OCI-LY3 (cell line): ENCODE results near the gene EFNA1.
A peak's percentile ranks its signal among the peaks of the same experiment; 100 is the strongest.

ENCODE experiments used
- H2AFZ ChIP-seq: fragments of 200-600, 300-600 bp; shearing (Covaris generic); 2 replicates; pipeline ENCODE4 v1.6.0; 2014; ENCODE audit warnings: antibody characterized with exemption, low read depth, low read length
- H3K27ac ChIP-seq: fragments of 200-600, 300-600 bp; sonication (generic); 2 replicates; pipeline ENCODE4 v1.5.1; 2014; ENCODE audit warnings: mild to moderate bottlenecking, low read length, moderate library complexity, mixed read lengths
- H3K27me3 ChIP-seq: fragments of 200-600, 300-600 bp; sonication (generic); 2 replicates; pipeline ENCODE4 v1.6.1; 2014; ENCODE audit warnings: low read depth, low read length, mixed read lengths
- H3K36me3 ChIP-seq: fragments of 200-600, 300-600 bp; sonication (generic); replicated peaks from 2 replicates; pipeline ENCODE3; 2014; ENCODE audit warnings: low read depth, low read length, mixed read lengths
- H3K4me1 ChIP-seq: fragments of 300-600, 200-600 bp; sonication (generic); 2 replicates; pipeline ENCODE4 v1.6.1; 2014; ENCODE audit warnings: low read length, mixed read lengths
- H3K4me2 ChIP-seq: fragments of 200-600, 300-600 bp; sonication (generic); 2 replicates; pipeline ENCODE4 v1.6.1; 2014; ENCODE audit warnings: low read length, mixed read lengths
- H3K4me3 ChIP-seq: fragments of 300-600, 200-600 bp; sonication (generic); 2 replicates; pipeline ENCODE4 v1.5.1; 2014; ENCODE audit warnings: antibody characterized with exemption, mild to moderate bottlenecking, low read length, moderate library complexity
- H3K79me2 ChIP-seq: fragments of 300-600, 200-600 bp; shearing (Covaris generic); 2 replicates; pipeline ENCODE4 v1.6.1; 2014; ENCODE audit warnings: mild to moderate bottlenecking, low read length, mixed read lengths
- H3K9ac ChIP-seq: fragments of 300-600, 200-600 bp; shearing (Covaris generic); 2 replicates; pipeline ENCODE4 v1.6.0; 2014; ENCODE audit warnings: mild to moderate bottlenecking, low read length, moderate library complexity
- H3K9me3 ChIP-seq: fragments of 200-600, 300-600 bp; shearing (Covaris generic); 2 replicates; pipeline ENCODE4 v1.6.1; 2014; ENCODE audit warnings: low read length, mixed read lengths; ENCODE audit not compliant: insufficient read depth
- H4K20me1 ChIP-seq: fragments of 200-600, 300-600 bp; sonication (generic); 2 replicates; pipeline ENCODE4 v1.6.1; 2016; ENCODE audit warnings: low read length, mixed read lengths; ENCODE audit not compliant: insufficient read depth
- EZH2phosphoT487 ChIP-seq: fragments of 200-600 bp; shearing (Covaris generic); IDR thresholded peaks from 2 replicates; pipeline ENCODE4 v1.6.1; 2018; ENCODE audit warnings: antibody characterized with exemption, mixed run types, low read depth
- TF ChIP-seq, protein P1 (sequence below): fragments of 200-600, 300-600 bp; sonication (generic); IDR thresholded peaks from 2 replicates; pipeline ENCODE4 v1.5.1; 2014; ENCODE audit warnings: antibody characterized with exemption, low read length, low read depth

Gene EFNA1, protein sequence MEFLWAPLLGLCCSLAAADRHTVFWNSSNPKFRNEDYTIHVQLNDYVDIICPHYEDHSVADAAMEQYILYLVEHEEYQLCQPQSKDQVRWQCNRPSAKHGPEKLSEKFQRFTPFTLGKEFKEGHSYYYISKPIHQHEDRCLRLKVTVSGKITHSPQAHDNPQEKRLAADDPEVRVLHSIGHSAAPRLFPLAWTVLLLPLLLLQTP

DNA sequence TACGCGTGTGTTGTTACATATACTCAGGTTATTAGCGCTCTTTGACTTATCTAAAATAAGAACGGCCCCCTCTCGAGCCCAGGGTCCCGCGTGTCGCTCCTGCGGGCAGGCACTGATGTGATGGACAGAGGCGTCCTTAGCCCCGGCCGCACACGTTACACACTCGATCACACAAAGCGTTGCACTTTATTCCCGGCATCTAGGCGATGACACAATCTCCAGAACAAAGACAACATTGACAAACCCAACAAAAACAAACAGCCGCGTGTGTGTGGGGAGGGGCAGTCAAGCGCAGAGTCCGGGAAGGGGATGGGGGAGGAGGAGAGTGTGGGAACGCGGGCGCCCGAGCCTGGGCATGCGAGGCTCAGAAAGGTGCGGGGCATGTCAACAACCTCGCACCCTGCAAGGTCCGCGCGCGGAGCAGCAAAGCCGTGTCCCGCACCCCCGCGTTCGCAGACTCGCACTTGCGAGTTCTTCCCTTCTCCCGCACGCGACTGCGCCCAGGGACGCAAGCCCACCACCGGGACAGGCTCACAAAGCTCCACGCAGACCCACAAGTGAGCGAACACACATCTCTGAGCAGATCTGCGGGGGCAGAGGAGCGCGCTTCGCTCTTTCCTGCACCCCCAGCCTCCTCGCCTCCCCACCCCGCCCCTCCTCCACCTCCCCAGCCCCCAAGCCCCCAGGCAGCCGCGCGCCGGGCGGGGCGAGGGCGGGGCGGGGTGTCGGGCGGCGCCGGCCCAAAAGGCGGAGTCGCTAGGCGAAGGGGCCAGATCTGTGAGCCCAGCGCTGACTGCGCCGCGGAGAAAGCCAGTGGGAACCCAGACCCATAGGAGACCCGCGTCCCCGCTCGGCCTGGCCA, at the start of gene EFNA1:
Gene EFNA1 (plus strand): TSS at position 772 of the 862 bp plus-strand sequence. CDS start 102 bp downstream, outside the sequence.
- no peaks in the 10 kb centered on the region for H3K9me3 ChIP-seq
- H2AFZ ChIP-seq, result no peak within 1 kb of the TSS
- peaks cover 9% of the 10 kb centered on the region; the same call in 1 of the 2 replicates for H3K4me1 ChIP-seq
- peak within 1 kb of the TSS; percentile 62 for H3K4me3 ChIP-seq
- H4K20me1 ChIP-seq, result no peaks in the 10 kb centered on the region
- H3K4me2 ChIP-seq, result peak within 1 kb of the TSS; percentile 56
- H3K27me3 ChIP-seq, result peaks cover 38% of the 10 kb centered on the region
- no peaks in the 10 kb centered on the region for H3K79me2 ChIP-seq
- H3K9ac ChIP-seq, result no peak within 1 kb of the TSS
- no peak for TF ChIP-seq EZH2phosphoT487
- TF ChIP-seq, protein P1, sequence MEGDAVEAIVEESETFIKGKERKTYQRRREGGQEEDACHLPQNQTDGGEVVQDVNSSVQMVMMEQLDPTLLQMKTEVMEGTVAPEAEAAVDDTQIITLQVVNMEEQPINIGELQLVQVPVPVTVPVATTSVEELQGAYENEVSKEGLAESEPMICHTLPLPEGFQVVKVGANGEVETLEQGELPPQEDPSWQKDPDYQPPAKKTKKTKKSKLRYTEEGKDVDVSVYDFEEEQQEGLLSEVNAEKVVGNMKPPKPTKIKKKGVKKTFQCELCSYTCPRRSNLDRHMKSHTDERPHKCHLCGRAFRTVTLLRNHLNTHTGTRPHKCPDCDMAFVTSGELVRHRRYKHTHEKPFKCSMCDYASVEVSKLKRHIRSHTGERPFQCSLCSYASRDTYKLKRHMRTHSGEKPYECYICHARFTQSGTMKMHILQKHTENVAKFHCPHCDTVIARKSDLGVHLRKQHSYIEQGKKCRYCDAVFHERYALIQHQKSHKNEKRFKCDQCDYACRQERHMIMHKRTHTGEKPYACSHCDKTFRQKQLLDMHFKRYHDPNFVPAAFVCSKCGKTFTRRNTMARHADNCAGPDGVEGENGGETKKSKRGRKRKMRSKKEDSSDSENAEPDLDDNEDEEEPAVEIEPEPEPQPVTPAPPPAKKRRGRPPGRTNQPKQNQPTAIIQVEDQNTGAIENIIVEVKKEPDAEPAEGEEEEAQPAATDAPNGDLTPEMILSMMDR, result no peak
- no peak within 1 kb of the TSS for H3K27ac ChIP-seq
- H3K36me3 ChIP-seq, result no peaks in the 10 kb centered on the region

DNA sequence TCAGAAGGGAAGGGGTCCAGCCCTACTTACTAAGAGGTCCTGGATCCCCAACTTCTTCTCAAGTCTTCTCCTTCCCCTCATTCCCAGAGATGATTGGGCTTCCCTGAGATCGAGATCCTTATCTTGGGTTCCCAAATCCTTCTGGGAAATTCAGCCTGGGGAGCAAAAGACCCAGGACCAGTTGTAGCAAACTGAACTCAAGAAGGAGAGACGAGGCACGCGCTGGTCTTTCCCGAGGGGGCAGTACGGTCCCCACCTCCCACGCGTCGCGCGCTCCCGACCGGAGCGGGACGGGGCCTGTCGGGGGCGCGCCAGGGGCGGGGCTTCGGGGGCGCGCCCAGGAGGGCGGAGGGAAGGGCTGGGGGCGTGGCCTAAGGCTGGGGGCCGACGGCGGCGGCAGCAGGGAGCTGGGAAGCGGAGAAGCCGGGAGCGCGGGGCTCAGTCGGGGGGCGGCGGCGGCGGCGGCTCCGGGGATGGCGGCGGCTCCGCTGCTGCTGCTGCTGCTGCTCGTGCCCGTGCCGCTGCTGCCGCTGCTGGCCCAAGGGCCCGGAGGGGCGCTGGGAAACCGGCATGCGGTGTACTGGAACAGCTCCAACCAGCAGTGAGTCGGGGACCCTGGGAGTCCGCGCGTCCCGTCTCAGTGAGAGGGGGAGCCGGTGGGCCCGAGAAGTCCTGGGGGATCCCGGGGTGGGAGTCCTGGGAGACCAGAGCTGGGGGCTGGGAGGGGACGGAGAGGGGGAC, 49.0 kb upstream of the EFNA1 start, which contains the start of gene EFNA3:
Gene EFNA3 (plus strand): TSS at position 369 of the 741 bp plus-strand sequence. CDS start 105 bp downstream, at position 474.
- H3K4me2 ChIP-seq, result peak within 1 kb of the TSS; percentile 76
- H3K4me1 ChIP-seq, result peaks cover 26% of the 10 kb centered on the region
- no peaks in the 10 kb centered on the region for H3K79me2 ChIP-seq
- H3K9ac ChIP-seq, result peak within 1 kb of the TSS; percentile 32
- no peaks in the 10 kb centered on the region for H4K20me1 ChIP-seq
- peak within 1 kb of the TSS; percentile 77 for H3K4me3 ChIP-seq
- no peak within 1 kb of the TSS for H3K27ac ChIP-seq
- TF ChIP-seq, protein P1, result no peak
- TF ChIP-seq EZH2phosphoT487, result no peak
- no peaks in the 10 kb centered on the region for H3K36me3 ChIP-seq
- no peak within 1 kb of the TSS; the same call in 1 of the 2 replicates for H2AFZ ChIP-seq
- no peaks in the 10 kb centered on the region for H3K9me3 ChIP-seq
- H3K27me3 ChIP-seq, result peaks cover 21% of the 10 kb centered on the region

DNA sequence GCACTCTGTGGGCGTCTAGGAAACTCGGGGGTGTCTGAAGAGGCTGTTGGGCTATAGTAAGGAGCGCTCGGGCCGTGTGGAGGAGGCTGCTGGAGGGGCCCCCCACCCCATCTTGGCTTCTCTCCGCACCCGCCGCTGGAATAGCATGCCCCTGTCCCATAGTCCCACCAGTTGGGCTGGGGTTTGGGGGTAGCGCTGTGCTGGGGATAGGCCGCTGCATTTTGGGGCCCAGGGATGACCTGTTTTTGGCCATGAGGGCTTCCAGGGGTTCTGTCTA, 48.5 kb upstream of the EFNA1 start:
- TF ChIP-seq, protein P1, result no peak
- no peak for TF ChIP-seq EZH2phosphoT487
- no peaks in the 10 kb centered on the region for H4K20me1 ChIP-seq
- no peak overlapping the region for H3K27ac ChIP-seq
- H3K27me3 ChIP-seq, result peaks cover 21% of the 10 kb centered on the region
- no peak overlapping the region for H2AFZ ChIP-seq
- peak overlapping the region; percentile 28; the same call in 1 of the 2 replicates for H3K9ac ChIP-seq
- H3K4me2 ChIP-seq, result peak overlapping the region; percentile 76
- H3K79me2 ChIP-seq, result no peaks in the 10 kb centered on the region
- H3K36me3 ChIP-seq, result no peaks in the 10 kb centered on the region
- peak overlapping the region; percentile 77 for H3K4me3 ChIP-seq
- H3K9me3 ChIP-seq, result no peaks in the 10 kb centered on the region
- peaks cover 31% of the 10 kb centered on the region for H3K4me1 ChIP-seq
